GM21529 (cell line): ENCODE results near the gene ZNHIT1.
A peak's percentile ranks its signal among the peaks of the same experiment; 100 is the strongest.
"Not testable (repeated sequence)": the region's sequence is repeated elsewhere in the genome, so short reads cannot be mapped to it uniquely, and the experiment has no call there.

ENCODE experiments used
- ATAC-seq: cut with Tn5 transposase; IDR thresholded peaks from one replicate; pipeline ENCODE4 v1.9.1; 2021; ENCODE audit not compliant: unreplicated experiment

ZNHIT1 gene

DNA sequence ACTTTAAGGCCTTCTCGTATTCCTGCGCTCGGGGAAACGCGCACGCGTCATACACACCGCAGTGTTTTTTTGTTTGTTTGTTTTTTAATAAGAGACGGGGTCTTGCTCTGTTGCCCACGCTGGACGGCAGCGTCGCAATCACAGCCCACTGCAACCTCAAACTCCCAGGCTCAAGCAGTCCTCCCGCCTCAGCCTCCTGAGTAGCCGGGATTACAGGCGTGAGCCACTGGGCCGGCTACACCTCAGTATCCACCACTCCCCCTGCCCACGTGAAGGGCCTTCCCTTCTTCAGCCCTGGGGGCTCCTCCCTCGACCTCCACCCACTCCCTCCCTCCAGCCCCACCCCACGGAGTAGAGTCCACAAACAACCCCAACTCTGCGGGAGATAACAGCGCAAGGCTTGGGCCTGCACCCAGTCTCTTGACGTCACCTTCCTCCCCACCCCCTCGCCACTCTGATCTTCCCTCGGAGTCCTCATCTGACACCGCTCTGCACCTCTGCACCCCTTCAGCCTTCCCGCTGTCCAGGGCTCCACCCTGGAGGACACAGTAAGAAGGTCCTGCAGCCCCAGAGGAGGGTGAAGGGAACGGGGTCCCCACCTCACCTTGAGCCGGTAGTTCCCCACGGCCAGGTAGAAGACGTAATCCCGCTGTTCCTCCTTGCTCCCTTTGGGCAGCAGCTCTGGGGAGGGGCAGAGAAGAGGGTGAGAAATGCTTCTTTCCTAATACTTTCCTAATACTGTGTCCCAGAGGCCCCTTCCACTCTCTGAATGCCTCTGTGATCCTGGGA, 22.5 kb downstream of the ZNHIT1 start:
- ATAC-seq: no peak

DNA sequence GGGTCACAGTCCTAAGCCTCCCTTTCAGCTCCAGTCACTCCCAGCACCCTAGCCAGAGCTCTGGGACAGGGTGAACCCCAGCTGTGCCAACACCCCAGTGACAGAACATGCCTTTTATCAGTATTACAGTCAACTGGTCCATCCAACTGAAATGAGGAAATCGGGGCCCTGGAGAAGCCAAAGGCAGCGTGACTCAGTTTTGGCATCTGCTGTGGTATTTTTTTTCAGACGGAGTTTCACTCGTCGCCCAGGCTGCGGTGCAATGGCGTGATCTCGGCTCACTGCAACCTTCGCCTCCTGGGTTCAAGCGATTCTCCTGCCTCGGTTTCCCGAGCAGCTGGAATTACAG, 23.0 kb downstream of the ZNHIT1 start:
- ATAC-seq: no peak

DNA sequence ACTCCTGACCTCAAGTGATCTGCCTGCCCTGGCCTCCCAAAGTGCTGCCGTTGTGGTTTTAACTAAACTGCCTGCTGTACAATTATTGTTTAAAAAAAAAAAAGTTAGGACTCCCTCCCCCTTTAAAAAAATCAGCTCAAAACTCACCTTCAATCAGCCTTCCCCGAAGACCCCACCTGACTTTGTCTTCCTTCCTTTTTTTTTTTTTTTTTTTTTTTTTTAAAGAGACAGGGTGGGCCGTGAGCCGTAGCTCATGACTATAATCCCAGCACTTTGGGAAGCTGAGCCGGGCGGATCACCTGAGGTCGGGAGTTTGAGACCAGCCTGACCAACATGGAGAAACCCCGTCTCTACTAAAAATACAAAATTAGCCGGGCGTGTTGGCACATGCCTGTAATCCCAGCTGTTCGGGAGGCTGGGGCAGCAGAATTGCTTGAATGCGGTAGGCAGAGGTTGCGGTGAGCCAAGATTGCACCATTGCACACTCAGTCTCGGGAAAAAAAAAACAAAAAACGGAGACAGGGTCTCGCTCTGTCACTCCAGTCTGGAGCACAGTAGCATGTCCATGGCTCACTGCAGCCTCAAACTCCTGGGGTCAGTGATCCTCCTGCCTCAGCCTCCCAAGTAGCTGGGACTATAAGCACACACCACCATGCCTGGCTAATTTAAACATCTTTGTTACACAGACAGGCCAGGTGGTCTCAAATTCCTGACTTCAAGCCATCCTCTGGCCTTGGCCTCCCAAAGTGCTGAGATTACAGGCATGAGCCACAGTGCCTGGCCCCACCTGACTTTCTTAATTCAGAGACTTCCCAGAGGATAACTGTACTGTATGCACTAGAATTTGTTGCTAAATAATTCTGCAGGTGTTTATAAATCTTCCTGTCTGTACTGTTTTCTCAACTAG, 23.7 kb downstream of the ZNHIT1 start:
- no peak for ATAC-seq

DNA sequence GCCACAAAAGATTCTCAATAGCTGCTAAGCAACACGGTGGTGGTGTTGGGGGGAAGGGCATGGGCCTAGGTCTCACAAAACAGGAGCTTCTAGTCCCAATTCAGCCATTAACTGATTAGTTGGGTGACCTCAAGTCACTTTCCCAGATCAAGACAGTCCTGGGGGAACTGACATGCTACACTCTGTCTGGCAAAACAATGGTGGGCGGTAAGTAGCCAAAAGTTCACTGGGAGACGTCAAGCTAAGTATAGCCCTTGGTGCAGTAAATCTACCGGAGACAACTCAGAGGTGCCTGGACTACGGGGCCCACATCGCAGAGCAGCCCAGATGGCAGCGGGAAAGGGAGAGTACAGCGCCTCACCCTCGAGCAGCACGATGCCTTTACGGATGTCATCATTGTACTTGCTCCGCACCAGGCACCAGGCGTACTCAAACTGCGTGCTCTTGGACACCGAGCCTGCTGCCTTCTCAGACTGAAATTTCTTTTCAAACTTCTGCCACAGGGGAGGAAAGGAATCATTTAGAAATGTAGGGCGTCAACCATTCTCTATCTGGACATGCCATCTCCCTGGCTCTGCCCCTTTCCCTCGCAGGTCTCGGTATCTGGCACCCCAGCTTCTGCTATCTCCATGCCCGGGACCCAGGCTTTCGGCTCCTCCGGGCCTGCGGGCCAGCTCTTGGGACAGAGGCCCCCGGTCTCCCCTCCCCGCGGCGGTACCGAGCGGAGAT, 25.8 kb downstream of the ZNHIT1 start:
- no peak for ATAC-seq

DNA sequence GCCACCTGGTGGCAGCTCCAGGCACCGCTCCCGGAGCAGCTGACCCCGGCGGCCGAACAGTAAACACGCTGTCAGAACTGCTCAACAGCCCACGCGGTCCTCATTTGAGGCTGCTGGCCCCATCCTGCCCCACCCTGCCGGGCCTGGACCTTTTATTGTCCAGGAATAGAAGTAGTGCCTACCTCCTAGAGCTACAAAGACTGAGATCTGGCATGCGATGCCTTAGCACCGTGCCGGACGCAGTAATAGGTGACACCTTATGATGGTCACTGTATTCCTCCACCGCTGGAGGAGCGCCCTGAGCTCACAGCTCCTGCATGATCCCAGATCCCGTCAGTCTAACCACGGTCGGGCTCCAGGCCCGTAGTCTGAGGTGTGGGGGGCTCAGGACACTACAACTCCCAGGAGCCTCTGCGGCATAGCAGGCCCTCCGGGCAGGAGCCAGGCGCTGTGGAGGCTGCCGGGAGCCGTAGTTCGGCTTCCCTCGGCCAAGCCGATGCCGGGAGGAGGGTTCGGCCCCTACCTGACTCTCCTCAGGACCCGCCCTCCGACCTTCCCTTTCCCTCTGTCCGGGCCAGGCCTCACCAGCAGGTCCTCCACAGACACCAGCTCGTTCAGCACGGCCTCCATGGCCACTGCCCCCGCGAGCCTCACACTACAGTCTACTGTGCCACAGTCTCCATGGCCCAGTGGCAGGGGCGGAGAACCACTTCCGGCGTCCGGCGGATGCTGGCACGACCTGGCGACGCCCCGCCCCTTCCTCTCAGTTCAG, 26.6 kb downstream of the ZNHIT1 start, which contains the start of gene FIS1:
Gene FIS1 (minus strand): TSS at position 707 of the 772 bp plus-strand sequence. CDS start 77 bp downstream, at position 630.
- ATAC-seq: peak; percentile 93

DNA sequence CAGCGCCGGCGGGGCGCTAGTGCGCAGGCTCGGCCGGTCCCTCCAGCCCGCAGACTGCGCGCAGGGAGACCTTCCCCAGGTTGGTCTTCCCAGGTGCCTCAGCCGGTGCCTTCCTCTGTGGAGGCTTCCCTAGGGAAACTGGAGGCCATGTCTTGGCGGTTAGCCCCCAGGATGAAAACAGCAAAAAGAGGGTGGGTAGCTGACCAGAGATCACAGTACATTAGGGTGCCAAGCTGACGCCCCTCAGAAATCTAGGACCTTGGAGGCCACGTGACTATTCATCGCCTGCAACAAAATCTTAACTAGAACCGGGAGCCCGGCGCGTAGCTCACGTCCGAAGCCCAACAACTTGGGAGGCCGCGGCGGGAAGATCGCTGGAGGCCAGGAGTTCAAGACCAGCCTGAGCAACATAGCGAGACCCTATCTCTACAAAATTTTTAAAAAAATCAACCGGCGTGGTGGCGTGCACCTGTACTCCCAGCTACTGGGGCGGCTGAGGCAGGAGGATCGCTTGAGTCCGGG, 27.2 kb downstream of the ZNHIT1 start:
- no peak for ATAC-seq

DNA sequence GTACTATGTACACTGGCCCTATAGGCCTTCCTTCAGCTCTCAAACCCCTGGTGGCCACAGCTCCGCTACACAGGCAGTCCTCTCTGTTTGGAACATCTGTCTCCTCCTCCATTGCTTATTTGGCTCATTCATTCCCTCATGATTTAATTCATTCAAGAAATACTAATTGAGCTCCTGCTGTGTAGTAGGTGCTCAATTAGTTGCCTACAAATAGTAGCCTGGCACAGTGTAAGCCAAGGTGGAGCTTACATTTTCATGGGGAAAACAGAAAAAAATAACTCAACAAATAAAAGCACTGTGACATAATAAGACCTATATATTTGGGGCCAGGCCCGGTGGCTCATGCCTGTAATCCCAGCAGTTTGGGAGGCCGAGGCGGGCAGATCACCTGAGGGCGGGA, 30.3 kb downstream of the ZNHIT1 start:
- no peak for ATAC-seq

DNA sequence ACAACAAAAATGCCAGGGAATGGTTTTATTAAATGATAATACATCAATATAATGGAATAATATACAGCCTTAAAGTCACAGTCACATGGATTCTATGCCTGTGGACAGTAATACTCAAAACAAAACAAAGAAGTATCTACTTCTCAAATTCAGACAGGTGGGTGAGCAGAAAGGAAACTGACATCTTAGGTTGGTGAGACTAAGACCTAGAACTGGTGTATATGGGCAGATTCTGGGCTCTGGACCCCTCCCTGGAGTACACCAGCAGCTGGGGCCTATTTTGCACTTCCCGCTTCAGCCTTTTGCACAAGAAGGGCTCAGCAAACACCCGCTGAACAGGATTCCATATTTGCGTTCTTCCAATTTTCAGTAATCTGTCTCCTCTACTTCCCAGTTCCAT, 32.4 kb downstream of the ZNHIT1 start:
- ATAC-seq: peak; percentile 42

DNA sequence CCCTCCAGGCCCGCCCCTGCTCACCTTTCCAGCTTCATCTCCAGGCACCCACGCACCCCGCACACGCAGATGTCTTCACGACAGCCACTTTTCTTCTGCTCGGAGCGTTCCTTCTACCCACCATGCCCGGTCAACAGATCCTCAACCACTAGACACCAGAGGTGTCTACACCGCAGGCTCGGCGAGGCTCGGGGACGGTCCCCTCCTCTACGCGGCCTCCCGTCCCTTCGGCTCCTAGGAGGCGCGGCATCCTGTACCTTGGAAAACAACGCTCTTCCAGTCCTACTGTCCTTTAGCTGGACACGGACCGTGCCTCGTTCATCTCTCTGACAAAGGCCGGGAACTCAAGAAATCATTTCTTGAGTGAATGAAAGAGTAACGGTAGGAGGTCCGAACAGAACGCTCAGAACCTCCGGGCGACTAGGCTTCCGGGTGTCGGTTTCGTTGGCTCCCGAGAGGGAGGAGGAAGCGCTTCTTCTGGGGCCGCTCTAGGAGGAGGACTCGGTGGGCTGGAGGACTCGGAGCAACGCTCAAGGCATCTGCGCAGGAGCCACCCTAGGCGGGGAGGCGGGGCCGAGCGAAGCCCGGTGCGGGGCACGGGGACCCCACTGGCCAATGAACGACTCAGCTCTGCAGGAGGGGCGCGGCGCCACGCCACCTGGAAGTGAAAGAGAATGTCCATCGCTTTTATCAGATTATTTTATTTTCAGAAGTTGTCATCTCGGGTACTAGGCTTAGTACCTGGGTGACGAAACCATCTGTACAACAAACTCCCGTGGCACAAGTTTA, 34.1 kb downstream of the ZNHIT1 start:
- peak; percentile 95 for ATAC-seq

DNA sequence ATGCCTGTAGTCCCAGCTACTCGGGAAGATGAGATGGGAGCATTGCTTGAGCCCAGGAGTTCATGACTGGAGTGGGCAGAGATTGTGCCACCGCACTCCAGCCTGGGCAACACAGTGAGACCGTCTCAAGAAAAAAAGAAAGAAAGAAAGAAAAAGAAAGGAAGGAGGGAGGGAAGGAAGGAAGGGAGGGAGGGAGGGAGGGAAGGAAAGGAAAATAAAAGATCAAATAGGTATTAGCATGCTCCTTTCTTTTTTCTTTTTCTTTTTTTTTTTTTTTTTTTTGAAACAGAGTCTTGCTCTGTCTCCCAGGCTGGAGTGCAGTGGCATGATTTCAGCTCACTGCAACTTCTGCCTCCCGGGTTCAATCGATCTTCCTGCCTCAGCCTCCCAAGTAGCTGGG, 35.2 kb downstream of the ZNHIT1 start:
- not testable (repeated sequence) for ATAC-seq

DNA sequence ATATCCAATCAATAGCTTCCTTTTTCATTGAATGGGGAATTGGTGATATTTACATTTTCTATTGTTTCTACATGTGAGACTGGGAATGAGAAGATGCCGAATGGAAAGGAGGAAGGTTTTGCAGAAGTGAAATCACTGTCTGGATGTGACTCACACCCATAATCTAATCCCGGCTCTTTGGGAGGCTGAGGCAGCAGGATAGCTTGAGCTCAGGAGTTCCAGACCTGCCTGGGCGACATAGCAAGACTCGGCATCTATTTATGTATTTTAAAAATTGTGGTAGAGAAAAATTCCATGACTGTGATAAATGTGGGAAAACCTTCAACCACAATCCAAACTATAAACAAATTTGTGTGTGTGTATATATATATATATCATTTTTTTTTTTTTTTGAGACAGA, 37.8 kb downstream of the ZNHIT1 start:
- ATAC-seq: no peak

DNA sequence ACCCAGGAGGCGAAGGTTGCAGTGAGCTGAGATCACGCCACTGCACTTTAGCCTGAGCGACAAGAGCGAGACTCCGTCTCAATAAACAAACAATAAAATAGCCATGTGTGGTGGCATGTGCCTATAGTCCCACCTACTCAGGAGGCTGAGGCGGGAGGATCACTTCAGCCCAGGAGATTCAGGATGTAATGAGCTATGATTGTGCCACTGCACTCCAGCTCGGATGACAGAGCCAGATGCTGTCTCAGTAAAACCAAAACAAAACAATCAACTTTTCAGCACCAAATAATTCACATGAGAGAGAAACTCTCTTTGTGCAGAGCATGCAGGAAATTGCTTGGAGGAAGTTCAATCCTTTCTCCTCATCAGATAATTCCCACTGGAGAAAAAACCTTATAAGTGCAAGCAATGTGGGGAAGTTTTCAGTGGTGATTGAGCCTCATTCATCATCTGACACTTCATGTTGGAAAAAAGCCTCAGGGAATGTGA, 40.3 kb downstream of the ZNHIT1 start:
- ATAC-seq: no peak

DNA sequence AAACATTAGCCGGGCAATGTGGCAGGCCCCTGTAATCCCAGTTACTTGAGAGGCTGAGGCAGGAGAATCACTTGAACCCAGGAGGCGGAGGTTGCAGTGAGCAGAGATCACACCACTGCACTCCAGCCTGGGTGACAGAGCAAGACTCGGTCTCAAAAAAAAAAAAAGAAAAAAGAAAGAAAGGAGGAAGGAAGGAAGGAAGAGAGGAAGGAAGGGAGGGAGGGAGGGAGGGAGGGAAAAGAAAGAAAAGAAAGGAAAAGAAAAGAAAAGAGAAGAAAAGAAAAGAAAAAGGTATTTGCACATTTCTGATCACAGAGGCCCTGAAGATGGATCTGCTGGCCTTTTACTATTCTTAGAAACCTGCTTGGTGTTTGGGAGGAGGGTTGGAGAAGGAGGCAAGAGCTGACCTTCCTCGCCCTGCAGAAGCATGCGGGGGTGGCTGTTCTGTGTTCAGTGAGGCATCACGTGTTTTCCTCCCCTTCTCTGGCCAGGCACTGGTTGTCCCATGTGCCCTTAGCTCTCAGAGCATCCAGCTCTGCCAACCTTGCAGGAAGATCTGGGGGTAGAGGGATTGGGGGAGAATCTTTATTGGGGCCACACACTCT, 46.2 kb downstream of the ZNHIT1 start:
- not testable (repeated sequence) for ATAC-seq

DNA sequence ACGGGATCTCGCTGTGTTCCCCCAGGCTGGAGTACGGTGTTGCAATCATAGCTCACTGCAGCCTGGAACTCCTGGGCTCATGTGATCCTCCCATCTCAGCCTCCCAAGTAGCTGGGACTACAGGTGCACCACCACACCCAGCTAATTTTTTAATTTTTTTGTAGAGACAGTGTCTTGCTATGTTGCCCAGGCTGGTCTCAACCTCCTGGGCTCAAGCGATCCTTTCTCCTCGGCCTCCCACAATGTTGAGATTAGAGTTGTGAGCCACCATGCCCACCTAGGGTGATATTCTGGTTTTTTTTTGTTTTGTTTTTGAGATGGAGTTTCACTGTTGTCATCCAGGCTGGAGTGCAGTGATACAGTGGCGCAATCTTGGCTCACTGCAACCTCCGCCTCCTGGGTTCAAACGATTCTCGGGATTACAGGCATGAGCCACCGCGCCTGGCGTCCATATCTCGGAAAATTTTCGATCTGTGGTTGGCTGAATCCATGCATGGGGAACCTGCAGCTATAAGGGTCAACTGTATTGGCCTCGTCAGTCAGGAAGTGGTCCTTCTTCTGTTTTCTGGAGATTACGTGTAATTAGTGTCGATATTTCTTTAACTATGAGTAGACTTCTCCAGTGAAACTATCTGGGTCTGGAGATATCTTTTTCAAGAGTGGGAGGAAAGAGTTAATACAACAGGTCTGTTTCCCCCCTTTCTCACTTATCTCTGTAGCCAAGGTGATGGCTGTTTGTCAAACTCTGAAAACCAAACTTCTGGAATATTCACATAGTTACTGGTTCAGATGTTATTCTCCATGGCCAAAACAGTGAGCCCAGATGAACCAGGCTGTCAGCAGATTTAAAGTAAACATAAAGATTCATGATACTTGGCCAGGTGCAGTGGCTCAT, 47.9 kb downstream of the ZNHIT1 start:
- no peak for ATAC-seq

DNA sequence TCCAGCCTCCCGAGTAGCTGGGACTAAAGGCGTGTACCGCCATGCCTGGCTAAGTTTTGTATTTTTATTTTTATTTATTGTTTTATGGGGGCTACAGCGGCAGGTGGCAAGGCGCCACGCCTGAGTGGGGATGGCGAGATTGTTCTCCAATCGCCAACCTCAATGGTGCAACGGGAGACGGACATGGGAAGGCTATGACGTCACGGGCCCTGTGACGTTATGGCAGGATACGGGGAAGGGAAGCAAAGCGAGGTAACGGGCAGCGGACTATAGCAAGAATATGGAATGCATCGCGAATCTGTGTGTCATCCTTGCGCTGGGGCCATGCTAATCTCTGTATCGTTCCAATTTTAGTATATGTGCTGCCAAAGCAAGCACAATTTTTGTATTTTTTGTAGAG, 51.7 kb downstream of the ZNHIT1 start:
- ATAC-seq: no peak

DNA sequence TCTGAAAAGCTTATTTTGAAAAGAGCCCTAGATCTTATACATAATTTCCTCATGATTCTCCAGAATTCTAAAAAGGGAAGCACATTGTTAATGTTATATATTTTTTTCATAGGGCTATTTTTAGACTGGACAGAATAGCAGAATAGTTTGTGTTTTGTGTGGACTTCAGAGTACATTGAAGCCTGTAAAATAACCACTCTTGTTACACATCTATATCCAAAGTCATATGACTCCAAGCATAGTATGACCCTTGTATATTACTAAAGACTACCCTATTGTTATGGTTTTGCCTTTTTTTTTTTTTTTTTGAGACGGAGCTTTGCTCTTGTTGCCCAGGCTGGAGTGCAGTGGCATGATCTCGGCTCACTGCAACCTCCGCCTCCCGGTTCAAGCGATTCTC, 53.1 kb downstream of the ZNHIT1 start:
- ATAC-seq: no peak

DNA sequence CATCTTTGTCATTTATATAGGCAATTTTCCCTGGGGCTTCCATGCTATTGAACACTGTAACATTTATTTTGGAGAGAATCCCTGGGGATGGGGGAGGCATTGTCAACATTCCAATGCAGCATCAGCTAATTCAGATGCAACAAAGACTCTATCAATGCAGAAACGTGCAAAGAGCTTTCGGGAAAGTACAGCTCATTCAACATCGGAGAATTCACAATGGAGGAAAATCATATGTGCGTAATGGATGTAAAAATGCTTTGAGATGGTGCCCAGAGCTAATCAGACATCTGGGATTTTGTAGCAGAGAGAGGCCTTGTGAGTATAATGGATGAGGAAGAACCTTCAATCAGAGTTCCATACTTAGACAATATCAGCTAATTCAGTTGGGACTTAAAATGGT, 55.2 kb downstream of the ZNHIT1 start:
- no peak for ATAC-seq
